GM18870 (cell line): ENCODE data around the gene NPAS3.

Source experiments
- ATAC-seq: cut with Tn5 transposase; IDR thresholded peaks from one replicate; pipeline ENCODE4 v1.9.1; 2021; ENCODE audit warnings: moderate library complexity; ENCODE audit not compliant: unreplicated experiment

The NPAS3 gene

GRCh38 chr14:32938719-32939253 is at the start of gene NPAS3:
TSS of gene NPAS3 (plus strand) at chr14:32938879.
- ATAC-seq, result no peak

- ATAC-seq, result no peak
Measured at GRCh38 chr14:32896979-32897697, 41.5 kb upstream of the NPAS3 start.

GRCh38 chr14:32897698-32898064 is 41.0 kb upstream of the NPAS3 start:
- no peak for ATAC-seq

GRCh38 chr14:32898876-32899275 is 39.8 kb upstream of the NPAS3 start:
- no peak for ATAC-seq

GRCh38 chr14:32900547-32900946 is 38.1 kb upstream of the NPAS3 start:
- no peak for ATAC-seq

- no peak for ATAC-seq
Measured at GRCh38 chr14:32905013-32905412, 33.7 kb upstream of the NPAS3 start.

- no peak for ATAC-seq
Measured at GRCh38 chr14:32906672-32907071, 32.0 kb upstream of the NPAS3 start.

GRCh38 chr14:32908196-32909084 is 30.2 kb upstream of the NPAS3 start:
- ATAC-seq, result no peak

- ATAC-seq, result no peak
Measured at GRCh38 chr14:32913725-32914124, 25.0 kb upstream of the NPAS3 start.

- ATAC-seq, result no peak
Measured at GRCh38 chr14:32914391-32914790, 24.3 kb upstream of the NPAS3 start.

- no peak for ATAC-seq
Measured at GRCh38 chr14:32920696-32921276, 17.9 kb upstream of the NPAS3 start.

GRCh38 chr14:32925439-32925838 is 13.2 kb upstream of the NPAS3 start:
- ATAC-seq, result no peak

- ATAC-seq, result no peak
Measured at GRCh38 chr14:32932302-32932913, 6.3 kb upstream of the NPAS3 start.

- ATAC-seq, result no peak
Measured at GRCh38 chr14:32932914-32933628, 5.6 kb upstream of the NPAS3 start.

- no peak for ATAC-seq
Measured at GRCh38 chr14:32933629-32934072, 5.0 kb upstream of the NPAS3 start.

GRCh38 chr14:32934073-32934880 is 4.4 kb upstream of the NPAS3 start:
- ATAC-seq, result no peak

GRCh38 chr14:32934881-32935633 is 3.6 kb upstream of the NPAS3 start:
- no peak for ATAC-seq

GRCh38 chr14:32939254-32940065 is 781 bp downstream of the NPAS3 start:
- no peak for ATAC-seq
